HG03520 (cell line): ENCODE measurements around the gene CEP350.
A peak's percentile ranks its signal among the peaks of the same experiment; 100 is the strongest.
"Not testable (repeated sequence)": the region's sequence is repeated elsewhere in the genome, so short reads cannot be mapped to it uniquely, and the experiment has no call there.

Source experiments
- ATAC-seq: cut with Tn5 transposase; IDR thresholded peaks from one replicate; pipeline ENCODE4 v1.9.1; 2021; ENCODE audit warnings: mild to moderate bottlenecking, moderate library complexity; ENCODE audit not compliant: unreplicated experiment

Gene CEP350

GRCh38 chr1:179941454-179941853 lies 13.2 kb upstream of the CEP350 start:
- no peak for ATAC-seq

GRCh38 chr1:179950651-179951050 lies 4.0 kb upstream of the CEP350 start:
- ATAC-seq: no peak

- no peak for ATAC-seq
Observed at GRCh38 chr1:179951383-179952144, 3.0 kb upstream of the CEP350 start.

GRCh38 chr1:179952186-179952585 lies 2.4 kb upstream of the CEP350 start:
- no peak for ATAC-seq

GRCh38 chr1:179953974-179954492 lies 577 bp upstream of the CEP350 start:
- ATAC-seq: peak; percentile 21

- ATAC-seq: no peak
Observed at GRCh38 chr1:179955287-179955680, 674 bp downstream of the CEP350 start.

- no peak for ATAC-seq
Observed at GRCh38 chr1:179955731-179956130, 1.1 kb downstream of the CEP350 start.

GRCh38 chr1:179958359-179958758 lies 3.7 kb downstream of the CEP350 start:
- ATAC-seq: no peak

- ATAC-seq: not testable (repeated sequence)
Observed at GRCh38 chr1:179962168-179962567, 7.6 kb downstream of the CEP350 start.

- ATAC-seq: no peak
Observed at GRCh38 chr1:179966551-179966950, 11.9 kb downstream of the CEP350 start.

GRCh38 chr1:179968284-179968993 lies 13.8 kb downstream of the CEP350 start:
- ATAC-seq: no peak

GRCh38 chr1:179968994-179969919 lies 14.6 kb downstream of the CEP350 start:
- no peak for ATAC-seq

- no peak for ATAC-seq
Observed at GRCh38 chr1:179969962-179970361, 15.4 kb downstream of the CEP350 start.

GRCh38 chr1:179971563-179972496 lies 17.2 kb downstream of the CEP350 start:
- ATAC-seq: no peak

GRCh38 chr1:179973198-179974110 lies 18.8 kb downstream of the CEP350 start:
- no peak for ATAC-seq

GRCh38 chr1:179976970-179977651 lies 22.5 kb downstream of the CEP350 start:
- ATAC-seq: no peak

- ATAC-seq: no peak
Observed at GRCh38 chr1:179978199-179979079, 23.8 kb downstream of the CEP350 start.
